ENCODE data around the gene ACSBG1.

DNA sequence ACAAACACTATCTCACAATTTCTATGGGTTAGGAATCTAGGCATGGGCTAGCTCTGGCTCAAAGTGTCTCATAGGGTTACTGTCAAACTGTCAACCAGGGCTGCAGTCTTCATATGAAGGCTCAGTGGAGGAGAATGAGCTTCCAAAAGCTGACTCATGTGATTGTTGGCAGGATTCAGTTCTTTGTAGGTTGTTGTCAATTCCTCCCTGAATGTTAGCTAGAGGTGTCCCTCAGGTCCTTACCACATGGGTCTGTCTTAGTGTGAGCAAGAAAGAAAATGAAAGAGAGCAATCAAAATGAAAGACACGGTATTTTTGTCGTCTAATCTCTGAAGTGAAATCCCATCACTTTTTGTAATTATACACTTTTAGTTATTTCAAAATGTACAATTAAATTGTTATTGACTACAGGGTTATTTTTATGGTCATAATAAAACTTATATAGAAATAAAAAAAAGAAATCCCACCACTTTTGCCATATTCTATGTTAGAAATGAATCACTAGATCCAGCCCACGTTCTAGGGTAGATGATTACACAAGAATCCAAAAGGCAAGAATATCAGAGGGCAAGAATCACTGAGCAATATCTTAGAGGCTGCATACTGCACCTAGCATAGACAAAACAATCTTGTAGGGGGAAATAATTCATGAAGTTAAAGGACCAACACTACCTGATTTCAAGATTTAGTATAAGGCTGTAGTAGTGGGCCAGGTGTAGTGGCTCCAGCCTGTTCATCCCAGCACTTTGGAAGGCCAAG is 8.4 kb downstream of the ACSBG1 start:
- TF ChIP-seq SIN3A (IDR thresholded peaks at IDR 0.05; ENCODE audit: borderline replicate concordance, insufficient read depth, low read length) (no peak), POLR2AphosphoS5 (IDR thresholded peaks at IDR 0.05; ENCODE audit: low read depth, low read length) (no peak)

Data from PFSK-1 (cell line).